ENCODE measurements around the gene UNC13D.

The UNC13D gene

GRCh38 chr17:75855310-75856061 is 11.3 kb upstream of the UNC13D start, which contains the start of gene WBP2 (continued):
- TF ChIP-seq, protein P1, sequence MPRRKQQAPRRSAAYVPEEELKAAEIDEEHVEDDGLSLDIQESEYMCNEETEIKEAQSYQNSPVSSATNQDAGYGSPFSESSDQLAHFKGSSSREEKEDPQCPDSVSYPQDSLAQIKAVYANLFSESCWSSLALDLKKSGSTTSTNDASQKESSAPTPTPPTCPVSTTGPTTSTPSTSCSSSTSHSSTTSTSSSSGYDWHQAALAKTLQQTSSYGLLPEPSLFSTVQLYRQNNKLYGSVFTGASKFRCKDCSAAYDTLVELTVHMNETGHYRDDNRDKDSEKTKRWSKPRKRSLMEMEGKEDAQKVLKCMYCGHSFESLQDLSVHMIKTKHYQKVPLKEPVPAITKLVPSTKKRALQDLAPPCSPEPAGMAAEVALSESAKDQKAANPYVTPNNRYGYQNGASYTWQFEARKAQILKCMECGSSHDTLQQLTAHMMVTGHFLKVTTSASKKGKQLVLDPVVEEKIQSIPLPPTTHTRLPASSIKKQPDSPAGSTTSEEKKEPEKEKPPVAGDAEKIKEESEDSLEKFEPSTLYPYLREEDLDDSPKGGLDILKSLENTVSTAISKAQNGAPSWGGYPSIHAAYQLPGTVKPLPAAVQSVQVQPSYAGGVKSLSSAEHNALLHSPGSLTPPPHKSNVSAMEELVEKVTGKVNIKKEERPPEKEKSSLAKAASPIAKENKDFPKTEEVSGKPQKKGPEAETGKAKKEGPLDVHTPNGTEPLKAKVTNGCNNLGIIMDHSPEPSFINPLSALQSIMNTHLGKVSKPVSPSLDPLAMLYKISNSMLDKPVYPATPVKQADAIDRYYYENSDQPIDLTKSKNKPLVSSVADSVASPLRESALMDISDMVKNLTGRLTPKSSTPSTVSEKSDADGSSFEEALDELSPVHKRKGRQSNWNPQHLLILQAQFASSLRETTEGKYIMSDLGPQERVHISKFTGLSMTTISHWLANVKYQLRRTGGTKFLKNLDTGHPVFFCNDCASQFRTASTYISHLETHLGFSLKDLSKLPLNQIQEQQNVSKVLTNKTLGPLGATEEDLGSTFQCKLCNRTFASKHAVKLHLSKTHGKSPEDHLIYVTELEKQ (tag by site-specific recombination; IDR thresholded peaks at IDR 0.05; ENCODE audit: borderline replicate concordance), result no peak
- TF ChIP-seq ZNF350 (tag by site-specific recombination; IDR thresholded peaks at IDR 0.05) (no peak), ZNF610 (tag by site-specific recombination; IDR thresholded peaks at IDR 0.05; ENCODE audit: borderline replicate concordance) (peak; percentile 82; the same call in 1 of the 2 replicates), PRDM10 (tag by site-specific recombination; IDR thresholded peaks at IDR 0.05) (peak; percentile 88), ZNF596 (tag by site-specific recombination; IDR thresholded peaks at IDR 0.05) (no peak; the same call in 1 of the 2 replicates), ZNF223 (tag by site-specific recombination; IDR thresholded peaks at IDR 0.05) (0 out of 2 replicates have a peak, but pooled peaks have one; percentile 9), RBAK (tag by site-specific recombination; IDR thresholded peaks at IDR 0.05) (no peak), YY1 (tag by site-specific recombination; IDR thresholded peaks at IDR 0.05) (peak; percentile 30; the same call in 1 of the 2 replicates), ZNF510 (tag by site-specific recombination; IDR thresholded peaks at IDR 0.05; ENCODE audit: insufficient replicate concordance) (no peak), REPIN1 (tag by site-specific recombination; IDR thresholded peaks at IDR 0.05; ENCODE audit: low read depth) (no peak; the same call in 1 of the 2 replicates), PRDM6 (tag by site-specific recombination; IDR thresholded peaks at IDR 0.05) (no peak), ZBTB6 (tag by site-specific recombination; IDR thresholded peaks at IDR 0.05) (no peak), ZNF792 (tag by site-specific recombination; IDR thresholded peaks at IDR 0.05) (no peak), ZNF19 (tag by site-specific recombination; IDR thresholded peaks at IDR 0.05; ENCODE audit: low read depth) (no peak), ZNF580 (tag by site-specific recombination; IDR thresholded peaks at IDR 0.05) (no peak), ZNF549 (tag by site-specific recombination; IDR thresholded peaks at IDR 0.05) (no peak), ZBTB49 (tag by site-specific recombination; IDR thresholded peaks at IDR 0.05; ENCODE audit: low read depth) (no peak), ZNF501 (tag by site-specific recombination; IDR thresholded peaks at IDR 0.05) (peak; percentile 83), KLF16 (tag by site-specific recombination; IDR thresholded peaks at IDR 0.05) (peak; percentile 61), INSM2 (tag by site-specific recombination; IDR thresholded peaks at IDR 0.05) (no peak; the same call in 1 of the 2 replicates), ZNF2 (tag by site-specific recombination; IDR thresholded peaks at IDR 0.05) (peak; percentile 60; the same call in 1 of the 2 replicates), ZNF433 (tag by site-specific recombination; IDR thresholded peaks at IDR 0.05; ENCODE audit: low read depth) (no peak), ZNF670 (tag by site-specific recombination; IDR thresholded peaks at IDR 0.05; ENCODE audit: low read depth) (no peak), ZNF48 (tag by site-specific recombination; IDR thresholded peaks at IDR 0.05) (no peak)

All from HEK293 (cell line).